GM18511 (cell line): ENCODE results near the gene PLEKHG3.

Source experiments
- ATAC-seq: cut with Tn5 transposase; IDR thresholded peaks from one replicate; pipeline ENCODE4 v1.9.1; 2021; ENCODE audit warnings: mild to moderate bottlenecking, moderate library complexity; ENCODE audit not compliant: unreplicated experiment

The PLEKHG3 gene

GRCh38 chr14:64743061-64743460 is 38.8 kb downstream of the PLEKHG3 start:
- ATAC-seq, result no peak

DNA sequence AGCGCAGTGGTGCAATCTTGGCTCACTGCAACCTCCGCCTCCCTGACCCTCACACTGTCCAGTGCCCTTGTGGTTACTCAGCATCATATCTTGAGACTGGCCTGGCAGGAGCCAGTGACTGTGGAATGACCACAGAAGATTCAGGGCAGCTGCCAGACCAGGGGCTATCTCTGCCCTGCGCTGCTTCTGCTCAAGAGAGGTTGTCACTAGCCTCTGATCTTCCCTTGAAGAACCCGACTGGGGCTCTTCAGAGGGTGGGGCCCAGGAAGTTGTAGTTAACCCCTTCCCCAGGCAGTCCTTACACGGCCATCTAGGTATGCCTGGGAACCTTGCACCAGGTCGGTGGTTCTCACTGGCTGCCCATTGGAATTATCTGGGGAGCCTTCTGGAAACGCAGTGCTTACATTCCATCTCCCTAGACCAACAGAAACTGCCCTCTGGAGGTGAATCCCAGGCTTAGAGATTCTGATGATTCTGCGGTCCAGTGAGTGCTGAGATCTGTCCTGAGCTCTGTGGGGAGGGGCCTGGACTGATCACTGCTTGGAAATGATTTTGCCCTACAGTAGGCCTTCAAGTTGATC is 41.4 kb downstream of the PLEKHG3 start:
- no peak for ATAC-seq

- no peak for ATAC-seq
Measured at GRCh38 chr14:64746298-64747250, 42.4 kb downstream of the PLEKHG3 start.

GRCh38 chr14:64747327-64747726 is 43.1 kb downstream of the PLEKHG3 start:
- ATAC-seq, result no peak

GRCh38 chr14:64748521-64748920 is 44.3 kb downstream of the PLEKHG3 start:
- ATAC-seq, result no peak

GRCh38 chr14:64748995-64749714 is 44.9 kb downstream of the PLEKHG3 start:
- no peak for ATAC-seq

DNA sequence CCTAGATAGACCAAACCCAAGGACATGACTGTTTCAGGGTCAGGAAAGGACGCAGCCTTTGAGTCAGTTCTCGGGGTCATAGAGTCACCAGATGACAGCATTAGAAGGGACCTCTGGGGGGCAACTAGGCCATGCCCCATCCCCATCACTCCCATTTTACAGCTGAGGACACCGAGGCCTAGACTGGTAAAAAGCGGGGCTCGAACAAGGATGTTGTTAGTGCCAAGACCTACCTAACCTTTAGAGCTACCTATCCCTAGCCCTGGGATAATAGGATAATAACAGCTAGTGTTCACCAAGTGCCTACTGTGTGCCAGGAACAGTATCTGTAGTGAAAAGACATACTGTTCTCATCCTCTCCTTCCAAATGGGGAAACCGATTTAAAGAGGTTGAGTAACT is 48.7 kb downstream of the PLEKHG3 start:
- ATAC-seq, result no peak

GRCh38 chr14:64753374-64753773 is 49.1 kb downstream of the PLEKHG3 start:
- no peak for ATAC-seq

DNA sequence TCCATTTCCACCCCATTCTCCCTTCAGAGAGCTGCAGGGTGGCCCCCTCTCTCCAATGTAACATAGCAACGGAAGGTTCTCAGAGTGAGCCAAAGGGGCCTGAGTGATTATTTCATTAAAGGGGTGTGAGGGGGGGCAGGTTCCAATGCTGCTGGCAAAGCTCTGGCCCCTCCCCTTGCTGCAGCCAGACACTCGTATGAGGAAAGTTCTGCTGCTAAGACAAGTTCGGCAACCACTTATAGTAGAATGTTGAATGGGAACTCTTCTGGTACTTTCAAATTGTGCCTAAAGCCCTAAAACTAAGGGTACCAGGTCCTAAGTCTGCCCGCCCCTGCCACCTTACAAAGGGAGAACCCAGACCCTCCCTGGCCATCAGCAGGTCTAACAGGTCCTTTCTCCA is 49.8 kb downstream of the PLEKHG3 start:
- ATAC-seq, result no peak

DNA sequence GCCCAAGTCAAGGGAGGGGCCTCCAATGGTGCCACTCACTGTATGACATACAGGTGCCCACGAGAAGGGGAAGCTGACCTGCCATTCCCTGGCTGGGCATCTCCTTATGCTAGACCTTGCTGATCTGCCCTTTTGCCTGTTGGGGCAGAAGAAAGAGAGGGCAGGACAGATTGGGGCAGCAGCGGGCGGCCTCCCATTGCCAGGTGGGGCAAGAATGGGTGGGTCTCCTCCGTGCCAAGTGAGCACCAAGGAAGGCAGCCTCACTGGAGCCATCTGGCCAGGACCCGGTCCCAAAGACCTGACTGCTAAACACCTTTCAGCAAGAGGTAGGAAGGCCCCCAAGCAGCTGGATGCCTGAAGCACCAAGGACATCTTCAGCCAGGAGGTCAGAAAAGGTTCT is 50.5 kb downstream of the PLEKHG3 start:
- ATAC-seq, result no peak

GRCh38 chr14:64755781-64756221 is 51.6 kb downstream of the PLEKHG3 start:
- no peak for ATAC-seq

DNA sequence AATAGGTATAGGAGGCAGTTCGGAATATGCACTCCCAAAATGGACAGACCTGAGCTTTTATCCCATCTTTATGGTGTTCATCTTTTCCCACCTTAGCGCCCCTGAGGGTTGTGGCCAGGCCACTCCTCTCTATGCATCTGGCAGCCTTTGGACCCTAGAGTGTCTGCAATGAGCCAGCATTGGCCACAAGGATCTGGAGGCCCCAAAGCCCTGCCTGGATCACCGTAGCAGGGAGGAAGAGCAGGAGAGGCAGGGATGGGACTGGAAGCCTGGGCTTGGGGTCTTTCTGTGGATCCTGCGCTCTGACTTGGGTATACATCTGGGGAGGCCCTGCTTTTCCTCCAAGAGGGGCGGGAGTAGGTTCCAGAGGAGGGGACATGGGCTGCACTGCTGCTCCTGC is 52.5 kb downstream of the PLEKHG3 start:
- no peak for ATAC-seq

DNA sequence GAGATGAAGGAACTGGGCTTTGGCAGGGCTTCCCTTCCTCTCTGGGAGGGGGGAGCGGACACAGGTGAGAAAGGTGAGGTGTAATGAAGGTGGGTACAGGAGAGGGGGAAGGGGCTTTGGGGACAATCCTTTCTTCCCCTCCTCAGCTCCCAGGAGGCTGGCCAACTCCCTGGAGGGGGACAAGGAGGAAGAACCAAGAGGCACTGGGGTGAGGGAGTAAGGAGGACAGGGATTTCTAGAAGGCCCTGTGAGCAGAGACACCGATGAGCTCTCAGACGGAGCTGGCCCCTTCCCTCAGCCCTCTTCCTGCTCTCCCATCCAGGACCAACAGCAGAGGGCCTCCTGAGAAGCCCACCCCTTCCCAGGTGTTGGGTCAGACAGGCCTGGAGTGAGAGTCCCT is 53.4 kb downstream of the PLEKHG3 start:
- no peak for ATAC-seq

- no peak for ATAC-seq
Measured at GRCh38 chr14:64758025-64758521, 53.8 kb downstream of the PLEKHG3 start.

GRCh38 chr14:64758691-64759554 is 54.7 kb downstream of the PLEKHG3 start:
- ATAC-seq, result no peak

DNA sequence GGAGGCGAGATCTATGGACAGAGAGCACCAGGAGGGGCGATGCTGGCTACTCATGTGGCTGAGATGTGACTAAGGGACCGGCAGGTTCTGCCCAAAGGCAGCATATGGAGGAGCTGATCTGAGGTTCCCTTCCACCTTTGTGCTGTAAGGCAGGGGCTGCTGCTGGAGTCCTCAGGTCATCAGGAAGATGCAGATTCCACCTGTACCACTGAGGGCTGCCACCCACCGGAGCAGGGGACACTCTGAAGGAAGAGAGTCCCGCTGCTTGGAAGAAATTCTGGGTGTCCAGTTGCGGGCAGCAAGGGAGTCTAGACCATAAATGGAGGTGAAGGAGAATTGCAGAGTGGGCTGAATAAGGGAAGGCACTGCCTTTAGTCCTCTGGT is 55.3 kb downstream of the PLEKHG3 start:
- ATAC-seq, result no peak

- no peak for ATAC-seq
Measured at GRCh38 chr14:64760146-64760755, 56.0 kb downstream of the PLEKHG3 start.

DNA sequence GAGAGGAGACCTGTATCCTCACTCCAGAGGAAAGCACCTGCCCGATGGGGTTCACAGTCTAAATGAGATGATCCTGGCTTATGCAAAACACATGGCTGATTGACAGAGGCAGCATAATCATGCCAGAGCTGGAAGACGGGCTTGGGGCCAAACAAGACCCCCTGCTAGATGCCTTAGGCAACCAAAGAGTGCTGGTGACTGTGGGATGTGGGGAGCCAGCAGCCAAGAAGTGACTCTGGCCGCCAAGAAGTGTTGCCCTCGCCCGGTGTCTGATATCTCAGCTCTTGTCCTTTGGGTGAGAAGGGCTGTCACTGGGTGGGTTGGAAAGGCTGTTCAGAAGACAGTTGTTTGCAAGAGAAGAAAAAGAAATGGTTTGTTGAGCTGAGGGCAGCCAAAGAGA is 56.7 kb downstream of the PLEKHG3 start:
- ATAC-seq, result no peak

GRCh38 chr14:64761441-64762043 is 57.3 kb downstream of the PLEKHG3 start:
- no peak for ATAC-seq
